Stimulated activated CD4-positive, alpha-beta T cell treated with anti-CD3 and anti-CD28 coated beads, Interleukin-4, amount 100 ng/mL, for 48 hours (primary cell): ENCODE measurements around the gene CSF3R.
A peak's percentile ranks its signal among the peaks of the same experiment; 100 is the strongest.
"Not testable (repeated sequence)": the region's sequence is repeated elsewhere in the genome, so short reads cannot be mapped to it uniquely, and the experiment has no call there.

ENCODE experiments used
- DNase-seq, 2 donors: peaks; one replicate each; pipeline ENCODE4 v3.0.0-alpha.2; 2020; ENCODE audit warnings: low read depth in 2 of 2

Gene CSF3R

GRCh38 chr1:36484099-36484498 is 1.4 kb upstream of the CSF3R start:
- DNase-seq: no peak

- no peak for DNase-seq
Measured at GRCh38 chr1:36481771-36482723, 666 bp downstream of the CSF3R start.

- DNase-seq: no peak
Measured at GRCh38 chr1:36481091-36481490, 1.6 kb downstream of the CSF3R start.

- DNase-seq: no peak
Measured at GRCh38 chr1:36480161-36480560, 2.6 kb downstream of the CSF3R start.

- no peak for DNase-seq
Measured at GRCh38 chr1:36479505-36480051, 3.1 kb downstream of the CSF3R start.

- DNase-seq: not testable (repeated sequence)
Measured at GRCh38 chr1:36477615-36478014, 5.1 kb downstream of the CSF3R start.

- no peak for DNase-seq
Measured at GRCh38 chr1:36476945-36477344, 5.8 kb downstream of the CSF3R start.

GRCh38 chr1:36475910-36476604 is 6.7 kb downstream of the CSF3R start:
- DNase-seq: no peak

GRCh38 chr1:36475341-36475740 is 7.4 kb downstream of the CSF3R start:
- DNase-seq: no peak

GRCh38 chr1:36472656-36473055 is 10.1 kb downstream of the CSF3R start:
- DNase-seq: no peak

GRCh38 chr1:36471830-36472641 is 10.7 kb downstream of the CSF3R start:
- no peak for DNase-seq

- DNase-seq: no peak
Measured at GRCh38 chr1:36469163-36469562, 13.6 kb downstream of the CSF3R start.

- DNase-seq: no peak
Measured at GRCh38 chr1:36467700-36468455, 14.8 kb downstream of the CSF3R start.

- DNase-seq: no peak
Measured at GRCh38 chr1:36467027-36467410, 15.7 kb downstream of the CSF3R start.

GRCh38 chr1:36466370-36467026 is 16.2 kb downstream of the CSF3R start:
- no peak for DNase-seq

- DNase-seq: no peak
Measured at GRCh38 chr1:36465731-36466369, 16.9 kb downstream of the CSF3R start.

GRCh38 chr1:36464605-36465393 is 17.9 kb downstream of the CSF3R start:
- no peak for DNase-seq

GRCh38 chr1:36463803-36464604 is 18.7 kb downstream of the CSF3R start, which contains the start of gene MRPS15:
Gene MRPS15, minus strand, starts transcription at chr1:36464384. Its CDS starts 109 bp downstream, at chr1:36464275.
- DNase-seq: peak; percentile 95 to 96
